Retinal pigment epithelial cell (primary cell): ENCODE measurements around the gene CLDN9.

Experiments
- DNase-seq: peaks from one replicate; pipeline ENCODE4 v3.0.0-alpha.2; 2010; ENCODE audit warnings: low read depth
- H3K4me3 ChIP-seq: 2 replicates; pipeline ENCODE4 v1.5.1; 2011; ENCODE audit warnings: mild to moderate bottlenecking, low read length, control low read depth, moderate library complexity
- CTCF ChIP-seq: conservative IDR thresholded peaks from 2 replicates; pipeline ENCODE4 v1.5.1; 2011; ENCODE audit warnings: low read depth, low read length, control low read depth, inconsistent platforms

Gene CLDN9

GRCh38 chr16:2967211-2967631 is 45.5 kb upstream of the CLDN9 start:
- TF ChIP-seq CTCF = no peak
- no peak for DNase-seq
- H3K4me3 ChIP-seq = no peak overlapping the region

GRCh38 chr16:2967721-2968161 is 45.0 kb upstream of the CLDN9 start:
- no peak for DNase-seq
- TF ChIP-seq CTCF = no peak
- no peak overlapping the region for H3K4me3 ChIP-seq

- H3K4me3 ChIP-seq = no peak overlapping the region
- TF ChIP-seq CTCF = no peak
These were observed 44.4 kb upstream of the CLDN9 start for GRCh38 chr16:2968368-2968737.

GRCh38 chr16:2968738-2969544 is 43.8 kb upstream of the CLDN9 start, which contains the start of gene PAQR4:
TSS of gene PAQR4 (plus strand) at chr16:2969348. CDS start at chr16:2969675, 327 bp downstream.
- peak within 1 kb of the TSS; percentile 65 for H3K4me3 ChIP-seq
- DNase-seq = peak; percentile 46
- no peak for TF ChIP-seq CTCF

More at GRCh38 chr16:2968368-2968737, 44.4 kb upstream of the CLDN9 start:
- DNase-seq = no peak

GRCh38 chr16:2969545-2970521 is 42.9 kb upstream of the CLDN9 start:
- peak overlapping the region; percentile 65 for H3K4me3 ChIP-seq
- no peak for DNase-seq
- peak; percentile 58 for TF ChIP-seq CTCF

- DNase-seq = no peak
- no peak for TF ChIP-seq CTCF
- peak overlapping the region; percentile 65 for H3K4me3 ChIP-seq
These were observed 42.2 kb upstream of the CLDN9 start for GRCh38 chr16:2970563-2970962.
